Measurements from ENCODE around the gene CCDC192. TPM values are rescaled to one million over a fixed set of nuclear protein-coding genes. Genes with fewer than 3 reads are reported as not detected.

CCDC192 gene
- total RNA-seq, 1 donor from 2014 or later, result not detected

DNA sequence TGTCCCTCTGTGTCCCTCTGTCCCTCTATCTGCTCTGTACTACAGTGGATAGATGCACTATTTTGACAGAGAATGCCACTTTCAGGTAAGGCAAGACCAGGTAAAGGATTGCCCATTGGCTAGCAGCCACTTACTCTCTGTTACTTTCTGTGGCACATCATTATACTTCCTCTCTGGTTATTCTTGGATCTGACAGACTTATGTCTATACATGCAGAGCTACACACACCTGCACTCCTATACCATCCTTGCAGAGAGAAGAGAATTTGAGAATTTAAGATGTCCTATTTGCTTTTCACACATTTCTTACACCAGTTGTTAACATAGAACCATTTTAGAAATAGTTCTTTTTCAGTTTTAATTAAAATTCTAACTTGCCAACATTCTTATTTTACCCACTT is 216.6 kb downstream of the CCDC192 start:
- TF ChIP-seq, protein P1, sequence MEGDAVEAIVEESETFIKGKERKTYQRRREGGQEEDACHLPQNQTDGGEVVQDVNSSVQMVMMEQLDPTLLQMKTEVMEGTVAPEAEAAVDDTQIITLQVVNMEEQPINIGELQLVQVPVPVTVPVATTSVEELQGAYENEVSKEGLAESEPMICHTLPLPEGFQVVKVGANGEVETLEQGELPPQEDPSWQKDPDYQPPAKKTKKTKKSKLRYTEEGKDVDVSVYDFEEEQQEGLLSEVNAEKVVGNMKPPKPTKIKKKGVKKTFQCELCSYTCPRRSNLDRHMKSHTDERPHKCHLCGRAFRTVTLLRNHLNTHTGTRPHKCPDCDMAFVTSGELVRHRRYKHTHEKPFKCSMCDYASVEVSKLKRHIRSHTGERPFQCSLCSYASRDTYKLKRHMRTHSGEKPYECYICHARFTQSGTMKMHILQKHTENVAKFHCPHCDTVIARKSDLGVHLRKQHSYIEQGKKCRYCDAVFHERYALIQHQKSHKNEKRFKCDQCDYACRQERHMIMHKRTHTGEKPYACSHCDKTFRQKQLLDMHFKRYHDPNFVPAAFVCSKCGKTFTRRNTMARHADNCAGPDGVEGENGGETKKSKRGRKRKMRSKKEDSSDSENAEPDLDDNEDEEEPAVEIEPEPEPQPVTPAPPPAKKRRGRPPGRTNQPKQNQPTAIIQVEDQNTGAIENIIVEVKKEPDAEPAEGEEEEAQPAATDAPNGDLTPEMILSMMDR (IDR thresholded peaks at IDR 0.05), result no peak
- H3K9me3 Mint-ChIP-seq, result no peaks in the 10 kb centered on the region
- POLR2A ChIA-PET, result no interaction called here
- intact Hi-C loops (cut with micrococcal nuclease), result no loop called here
- CTCF ChIA-PET, result no interaction called here
- H3K4me1 Mint-ChIP-seq, result peaks cover 8% of the 10 kb centered on the region
- no peak for DNase-seq
- ATAC-seq (ENCODE audit: low read depth), result no peak
- no peaks in the 10 kb centered on the region for H3K27me3 Mint-ChIP-seq
- no peaks in the 10 kb centered on the region for H3K36me3 Mint-ChIP-seq (ENCODE audit: low read depth)
- no peak overlapping the region for H3K4me3 Mint-ChIP-seq
- no peak overlapping the region for H3K27ac Mint-ChIP-seq

DNA sequence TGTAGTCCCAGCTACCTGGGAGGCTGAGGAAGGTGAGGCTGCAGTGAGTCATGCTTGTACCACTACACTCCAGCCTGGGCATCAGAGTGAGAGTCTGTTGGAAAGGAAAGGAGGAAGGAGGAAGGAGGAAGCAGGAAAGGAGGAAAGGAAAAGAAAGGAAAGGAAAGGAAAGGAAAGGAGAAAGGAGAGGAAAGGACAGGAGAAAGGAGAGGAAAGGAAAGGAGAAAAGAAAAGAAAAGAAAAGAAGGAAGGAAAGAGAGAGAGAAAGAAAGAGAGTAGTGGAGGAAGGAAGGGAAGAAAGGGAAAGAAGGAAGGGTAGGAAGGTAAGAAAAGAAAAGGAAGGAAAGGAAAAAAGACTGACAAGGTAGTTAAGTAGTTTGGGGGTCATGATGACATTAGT is 217.7 kb downstream of the CCDC192 start:
- intact Hi-C loops (cut with micrococcal nuclease), result no loop called here
- ChIA-PET CTCF (no interaction called here), POLR2A (no interaction called here)
- TF ChIP-seq, protein P1 (IDR thresholded peaks at IDR 0.05), result no peak
- Mint-ChIP-seq H3K9me3 (no peaks in the 10 kb centered on the region), H3K36me3 (ENCODE audit: low read depth) (no peaks in the 10 kb centered on the region), H3K27ac (no peak overlapping the region), H3K27me3 (no peaks in the 10 kb centered on the region), H3K4me3 (no peak overlapping the region), H3K4me1 (peaks cover 8% of the 10 kb centered on the region)
- no peak for ATAC-seq (ENCODE audit: low read depth)
- no peak for DNase-seq

DNA sequence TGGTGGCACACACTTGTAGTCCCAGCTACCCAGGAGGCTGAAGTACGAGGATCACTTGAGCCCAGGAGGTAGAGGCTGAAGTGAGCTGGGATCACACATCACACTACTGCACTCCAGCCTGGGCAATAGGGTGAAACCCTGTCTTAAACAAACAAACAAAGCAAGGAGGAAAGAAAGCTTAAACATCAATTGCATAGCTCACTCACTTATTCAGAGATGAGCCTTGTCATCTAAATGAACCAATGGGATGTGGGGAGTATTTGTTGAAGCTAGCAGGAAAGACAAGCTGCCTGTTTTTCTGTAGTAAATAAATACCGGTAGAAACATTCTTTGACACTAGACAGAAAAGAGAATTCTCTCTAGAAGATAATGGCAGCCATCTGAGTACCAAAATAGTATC is 219.4 kb downstream of the CCDC192 start:
- Mint-ChIP-seq H3K27me3 (no peaks in the 10 kb centered on the region), H3K9me3 (no peaks in the 10 kb centered on the region), H3K4me3 (no peak overlapping the region), H3K36me3 (ENCODE audit: low read depth) (no peaks in the 10 kb centered on the region), H3K4me1 (no peaks in the 10 kb centered on the region), H3K27ac (no peak overlapping the region)
- ATAC-seq (ENCODE audit: low read depth) (no peak), DNase-seq (no peak)
- CTCF ChIA-PET, result no interaction called here
- TF ChIP-seq, protein P1 (IDR thresholded peaks at IDR 0.05), result no peak
- POLR2A ChIA-PET, result no interaction called here
- intact Hi-C loops (cut with micrococcal nuclease), result no loop called here

DNA sequence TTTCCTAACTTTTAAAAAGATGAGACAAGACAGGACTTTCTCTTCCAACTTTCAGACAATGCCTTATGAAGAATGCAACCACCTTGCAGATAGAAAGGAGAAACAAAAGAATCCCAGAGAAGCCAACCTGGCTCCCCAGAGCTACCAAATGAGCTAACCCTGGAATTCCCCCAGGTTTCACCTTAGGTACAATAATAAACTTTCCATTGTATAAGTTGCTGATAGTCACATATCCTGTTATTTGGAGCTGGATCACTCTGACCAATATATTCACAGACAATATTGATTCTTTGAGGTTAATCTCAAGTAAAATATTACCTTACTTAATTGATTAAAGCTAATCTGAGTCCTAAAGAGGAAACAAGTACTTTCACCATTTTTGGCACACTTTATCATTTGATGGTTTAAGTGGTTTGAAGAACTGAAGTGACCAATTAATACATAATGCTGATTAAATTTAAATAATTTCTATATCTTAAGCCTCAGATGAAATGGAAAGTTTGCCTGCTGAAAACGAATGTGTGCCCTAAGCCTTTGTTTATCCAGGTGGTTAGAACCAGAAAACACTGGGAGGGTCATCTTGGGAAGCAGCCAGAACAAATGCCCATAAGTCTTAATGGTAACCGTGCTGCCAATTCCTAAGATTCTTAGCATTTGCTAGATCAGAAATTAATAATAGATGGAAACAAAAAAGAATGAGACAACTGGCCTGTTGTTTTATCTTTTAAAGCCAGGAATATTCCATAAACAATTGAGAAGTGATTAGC is 220.8 kb downstream of the CCDC192 start:
- Mint-ChIP-seq H3K36me3 (ENCODE audit: low read depth) (no peaks in the 10 kb centered on the region), H3K27ac (no peak overlapping the region), H3K27me3 (no peaks in the 10 kb centered on the region), H3K4me3 (no peak overlapping the region), H3K9me3 (no peaks in the 10 kb centered on the region), H3K4me1 (no peaks in the 10 kb centered on the region)
- TF ChIP-seq, protein P1 (IDR thresholded peaks at IDR 0.05), result no peak
- CTCF ChIA-PET, result interaction anchor here (1.1 kb wide), 1 partner anchor 24 kb away, joined by 3 read pairs; no protein-coding TSS in a partner anchor
- POLR2A ChIA-PET, result no interaction called here
- ATAC-seq (ENCODE audit: low read depth) (no peak), DNase-seq (no peak)
- intact Hi-C loops (cut with micrococcal nuclease), result no loop called here

DNA sequence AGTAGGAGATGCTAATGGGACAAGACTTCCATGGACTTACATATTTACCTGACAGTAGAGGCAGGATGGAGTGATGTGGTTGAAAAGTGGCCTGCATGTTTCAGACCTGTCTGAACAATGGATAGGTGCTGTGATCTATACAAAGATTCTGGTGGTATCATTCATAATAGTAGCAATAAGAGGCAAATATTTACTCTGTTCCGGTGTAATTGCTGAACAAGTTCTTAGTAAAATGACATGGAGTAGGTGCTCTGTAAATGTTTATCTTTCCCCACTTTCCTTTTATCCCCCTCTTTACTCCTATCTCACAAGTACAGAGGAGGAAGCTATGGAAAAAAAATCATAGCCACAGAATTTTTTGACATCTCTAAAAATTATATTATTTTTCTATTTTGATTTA is 221.4 kb downstream of the CCDC192 start:
- H3K4me3 Mint-ChIP-seq, result no peak overlapping the region
- CTCF ChIA-PET, result no interaction called here
- TF ChIP-seq, protein P1 (IDR thresholded peaks at IDR 0.05), result no peak
- intact Hi-C loops (cut with micrococcal nuclease), result no loop called here
- ATAC-seq (ENCODE audit: low read depth) (no peak), DNase-seq (no peak)
- POLR2A ChIA-PET, result interaction anchor here (0.5 kb wide), 1 partner anchor 14 kb away, joined by 3 read pairs; no protein-coding TSS in a partner anchor
- no peaks in the 10 kb centered on the region for H3K36me3 Mint-ChIP-seq (ENCODE audit: low read depth)
- H3K9me3 Mint-ChIP-seq, result no peaks in the 10 kb centered on the region
- H3K27ac Mint-ChIP-seq, result no peak overlapping the region
- H3K27me3 Mint-ChIP-seq, result no peaks in the 10 kb centered on the region
- H3K4me1 Mint-ChIP-seq, result no peaks in the 10 kb centered on the region
